NCI-H187 treated with DMSO at 0.1 percent for 48 hours (cell line): ENCODE measurements around the gene PGK1.
"Not testable (repeated sequence)": the region's sequence is repeated elsewhere in the genome, so short reads cannot be mapped to it uniquely, and the experiment has no call there.

Experiments
- DNase-seq: peaks from one replicate; lab custom pipeline; 2025; lab: John Stamatoyannopoulos, UW

Gene PGK1

GRCh38 chrX:78116365-78116764, 12.3 kb downstream of the PGK1 start:
- no peak for DNase-seq

- DNase-seq, result no peak
These were observed 12.7 kb downstream of the PGK1 start for GRCh38 chrX:78116766-78117165.

GRCh38 chrX:78118628-78119027, 14.6 kb downstream of the PGK1 start:
- no peak for DNase-seq

- DNase-seq, result no peak
These were observed 15.6 kb downstream of the PGK1 start for GRCh38 chrX:78119521-78120227.

GRCh38 chrX:78123190-78123589, 19.1 kb downstream of the PGK1 start:
- DNase-seq, result no peak

- no peak for DNase-seq
These were observed 20.3 kb downstream of the PGK1 start for GRCh38 chrX:78124307-78124706.

GRCh38 chrX:78125148-78125547, 21.1 kb downstream of the PGK1 start:
- DNase-seq, result no peak

- not testable (repeated sequence) for DNase-seq
These were observed 21.7 kb downstream of the PGK1 start for GRCh38 chrX:78125781-78126180.

- DNase-seq, result no peak
These were observed 25.7 kb downstream of the PGK1 start for GRCh38 chrX:78129714-78130113.

- no peak for DNase-seq
These were observed 26.3 kb downstream of the PGK1 start for GRCh38 chrX:78130396-78130795.

- DNase-seq, result no peak
These were observed 27.1 kb downstream of the PGK1 start for GRCh38 chrX:78131117-78131516.

- no peak for DNase-seq
These were observed 29.4 kb downstream of the PGK1 start for GRCh38 chrX:78133238-78133960.

- peak; percentile 51 for DNase-seq
These were observed 35.4 kb downstream of the PGK1 start, which contains the start of gene TAF9B for GRCh38 chrX:78139160-78140123. TAF9B (minus strand) TSS chrX:78139650; CDS start chrX:78139611, 39 bp downstream.

GRCh38 chrX:78140206-78140605, 36.2 kb downstream of the PGK1 start:
- no peak for DNase-seq

GRCh38 chrX:78147002-78147540, 43.0 kb downstream of the PGK1 start:
- not testable (repeated sequence) for DNase-seq

- not testable (repeated sequence) for DNase-seq
These were observed 53.3 kb downstream of the PGK1 start for GRCh38 chrX:78157373-78157772.

GRCh38 chrX:78157846-78158245, 53.8 kb downstream of the PGK1 start:
- not testable (repeated sequence) for DNase-seq

GRCh38 chrX:78160711-78161110, 56.7 kb downstream of the PGK1 start:
- not testable (repeated sequence) for DNase-seq

- DNase-seq, result not testable (repeated sequence)
These were observed 59.1 kb downstream of the PGK1 start for GRCh38 chrX:78163175-78163574.

GRCh38 chrX:78165425-78165824, 61.4 kb downstream of the PGK1 start:
- DNase-seq, result no peak

- DNase-seq, result no peak
These were observed 64.0 kb downstream of the PGK1 start for GRCh38 chrX:78168065-78168464.
